HCT116 (cell line): ENCODE results near the gene UFD1.

Experiments used
- EZH2 ChIP-seq: fragments of 200-600 bp; sonication (generic); IDR thresholded peaks from 2 replicates; pipeline ENCODE4 v1.6.1; 2017; ENCODE audit warnings: antibody characterized with exemption, mixed run types
- POLR2A ChIP-seq: IDR thresholded peaks from 2 replicates; pipeline ENCODE4 v1.7.0; 2011; ENCODE audit warnings: borderline replicate concordance; ENCODE audit not compliant: insufficient read depth, insufficient read length; ENCODE audit errors: extremely low read depth
- POLR2AphosphoS5 ChIP-seq: IDR thresholded peaks from 2 replicates; pipeline ENCODE4 v1.6.1; 2011; ENCODE audit warnings: mild to moderate bottlenecking, low read depth, low read length, moderate library complexity
- SRF ChIP-seq: IDR thresholded peaks from 2 replicates; pipeline ENCODE4 v1.6.1; 2012; ENCODE audit warnings: low read depth
- YY1 ChIP-seq: IDR thresholded peaks from 2 replicates; pipeline ENCODE4 v1.6.1; 2011; ENCODE audit warnings: low read length, low read depth, moderate library complexity, mild to moderate bottlenecking; ENCODE audit not compliant: insufficient replicate concordance; ENCODE audit errors: extremely low read depth
- TF ChIP-seq, protein P1 (sequence below), 3 experiments: fragments of 200-600 bp in 1 of 3; sonication (generic) in 1 of 3; IDR thresholded peaks in 2 of 3; conservative IDR thresholded peaks in 1 of 3; 2 replicates each; pipeline ENCODE4 v1.5.1; 2012 to 2017; ENCODE audit warnings: low read depth in 2 of 3, low read length in 2 of 3, antibody characterized with exemption in 1 of 3, borderline replicate concordance in 1 of 3, control low read depth in 1 of 3, mild to moderate bottlenecking in 1 of 3, mixed read lengths in 1 of 3, mixed run types in 1 of 3, moderate library complexity in 1 of 3; ENCODE audit not compliant: insufficient read depth in 1 of 3
- TF ChIP-seq, protein P2 (sequence below): IDR thresholded peaks from 2 replicates; pipeline ENCODE4 v1.6.1; 2012; ENCODE audit warnings: low read depth

GRCh38 chr22:19434829-19435580, 44.0 kb downstream of the UFD1 start:
- TF ChIP-seq SRF (no peak), YY1 (no peak), POLR2A (no peak), POLR2AphosphoS5 (no peak), EZH2 (no peak)
- TF ChIP-seq, protein P1, sequence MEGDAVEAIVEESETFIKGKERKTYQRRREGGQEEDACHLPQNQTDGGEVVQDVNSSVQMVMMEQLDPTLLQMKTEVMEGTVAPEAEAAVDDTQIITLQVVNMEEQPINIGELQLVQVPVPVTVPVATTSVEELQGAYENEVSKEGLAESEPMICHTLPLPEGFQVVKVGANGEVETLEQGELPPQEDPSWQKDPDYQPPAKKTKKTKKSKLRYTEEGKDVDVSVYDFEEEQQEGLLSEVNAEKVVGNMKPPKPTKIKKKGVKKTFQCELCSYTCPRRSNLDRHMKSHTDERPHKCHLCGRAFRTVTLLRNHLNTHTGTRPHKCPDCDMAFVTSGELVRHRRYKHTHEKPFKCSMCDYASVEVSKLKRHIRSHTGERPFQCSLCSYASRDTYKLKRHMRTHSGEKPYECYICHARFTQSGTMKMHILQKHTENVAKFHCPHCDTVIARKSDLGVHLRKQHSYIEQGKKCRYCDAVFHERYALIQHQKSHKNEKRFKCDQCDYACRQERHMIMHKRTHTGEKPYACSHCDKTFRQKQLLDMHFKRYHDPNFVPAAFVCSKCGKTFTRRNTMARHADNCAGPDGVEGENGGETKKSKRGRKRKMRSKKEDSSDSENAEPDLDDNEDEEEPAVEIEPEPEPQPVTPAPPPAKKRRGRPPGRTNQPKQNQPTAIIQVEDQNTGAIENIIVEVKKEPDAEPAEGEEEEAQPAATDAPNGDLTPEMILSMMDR (IDR thresholded peaks at IDR 0.05 in 2 of 3, conservative IDR thresholded peaks at IDR 0.05 in 1 of 3; ENCODE audit: borderline replicate concordance in 1 of 3, insufficient read depth in 1 of 3, low read depth in 2 of 3, low read length in 2 of 3) = no peak
- TF ChIP-seq, protein P2, sequence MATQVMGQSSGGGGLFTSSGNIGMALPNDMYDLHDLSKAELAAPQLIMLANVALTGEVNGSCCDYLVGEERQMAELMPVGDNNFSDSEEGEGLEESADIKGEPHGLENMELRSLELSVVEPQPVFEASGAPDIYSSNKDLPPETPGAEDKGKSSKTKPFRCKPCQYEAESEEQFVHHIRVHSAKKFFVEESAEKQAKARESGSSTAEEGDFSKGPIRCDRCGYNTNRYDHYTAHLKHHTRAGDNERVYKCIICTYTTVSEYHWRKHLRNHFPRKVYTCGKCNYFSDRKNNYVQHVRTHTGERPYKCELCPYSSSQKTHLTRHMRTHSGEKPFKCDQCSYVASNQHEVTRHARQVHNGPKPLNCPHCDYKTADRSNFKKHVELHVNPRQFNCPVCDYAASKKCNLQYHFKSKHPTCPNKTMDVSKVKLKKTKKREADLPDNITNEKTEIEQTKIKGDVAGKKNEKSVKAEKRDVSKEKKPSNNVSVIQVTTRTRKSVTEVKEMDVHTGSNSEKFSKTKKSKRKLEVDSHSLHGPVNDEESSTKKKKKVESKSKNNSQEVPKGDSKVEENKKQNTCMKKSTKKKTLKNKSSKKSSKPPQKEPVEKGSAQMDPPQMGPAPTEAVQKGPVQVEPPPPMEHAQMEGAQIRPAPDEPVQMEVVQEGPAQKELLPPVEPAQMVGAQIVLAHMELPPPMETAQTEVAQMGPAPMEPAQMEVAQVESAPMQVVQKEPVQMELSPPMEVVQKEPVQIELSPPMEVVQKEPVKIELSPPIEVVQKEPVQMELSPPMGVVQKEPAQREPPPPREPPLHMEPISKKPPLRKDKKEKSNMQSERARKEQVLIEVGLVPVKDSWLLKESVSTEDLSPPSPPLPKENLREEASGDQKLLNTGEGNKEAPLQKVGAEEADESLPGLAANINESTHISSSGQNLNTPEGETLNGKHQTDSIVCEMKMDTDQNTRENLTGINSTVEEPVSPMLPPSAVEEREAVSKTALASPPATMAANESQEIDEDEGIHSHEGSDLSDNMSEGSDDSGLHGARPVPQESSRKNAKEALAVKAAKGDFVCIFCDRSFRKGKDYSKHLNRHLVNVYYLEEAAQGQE = no peak
